ENCODE measurements around the gene C16orf96.

DNA sequence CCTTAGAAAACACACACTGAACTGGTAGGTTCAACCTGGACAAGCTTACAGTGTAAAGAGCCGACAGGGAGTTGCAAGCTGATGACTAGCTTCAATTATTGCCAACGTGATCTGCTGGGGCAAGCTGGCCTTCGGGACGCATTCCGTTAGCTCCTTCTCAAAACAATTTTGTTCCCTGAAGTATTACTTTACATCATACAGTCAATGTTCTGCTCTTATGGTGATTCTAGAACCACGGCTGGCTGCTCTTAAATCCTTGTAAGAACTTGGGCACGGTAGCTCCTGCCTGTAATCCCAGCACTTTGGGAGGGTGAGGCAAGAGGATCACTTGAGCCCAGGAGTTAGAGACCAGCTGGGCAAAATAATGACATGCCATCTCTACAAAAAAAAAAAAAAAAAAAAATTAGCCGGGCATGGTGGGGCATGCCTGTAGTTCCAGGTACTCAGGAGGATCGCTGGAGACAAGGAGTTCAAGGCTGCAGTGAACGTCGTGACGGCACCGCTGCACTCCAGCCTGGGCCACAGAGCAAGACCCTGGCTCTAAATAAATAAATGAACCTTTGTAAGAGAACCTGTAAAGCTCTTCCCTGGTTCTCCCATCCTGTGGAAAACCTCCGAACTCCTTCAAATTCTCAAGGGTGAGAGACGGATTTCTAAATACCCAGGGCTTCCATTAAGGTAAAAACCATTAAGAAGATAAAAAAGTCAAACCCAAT lies 19.6 kb upstream of the C16orf96 start:
- TF ChIP-seq ZFP1 (CRISPR knock-in tag; IDR thresholded peaks at IDR 0.05): no peak
- TF ChIP-seq TP53 (CRISPR knock-in tag; conservative IDR thresholded peaks at IDR 0.05): no peak
- no peak for TF ChIP-seq MEIS2 (CRISPR knock-in tag; IDR thresholded peaks at IDR 0.05)
- TF ChIP-seq, protein P1, sequence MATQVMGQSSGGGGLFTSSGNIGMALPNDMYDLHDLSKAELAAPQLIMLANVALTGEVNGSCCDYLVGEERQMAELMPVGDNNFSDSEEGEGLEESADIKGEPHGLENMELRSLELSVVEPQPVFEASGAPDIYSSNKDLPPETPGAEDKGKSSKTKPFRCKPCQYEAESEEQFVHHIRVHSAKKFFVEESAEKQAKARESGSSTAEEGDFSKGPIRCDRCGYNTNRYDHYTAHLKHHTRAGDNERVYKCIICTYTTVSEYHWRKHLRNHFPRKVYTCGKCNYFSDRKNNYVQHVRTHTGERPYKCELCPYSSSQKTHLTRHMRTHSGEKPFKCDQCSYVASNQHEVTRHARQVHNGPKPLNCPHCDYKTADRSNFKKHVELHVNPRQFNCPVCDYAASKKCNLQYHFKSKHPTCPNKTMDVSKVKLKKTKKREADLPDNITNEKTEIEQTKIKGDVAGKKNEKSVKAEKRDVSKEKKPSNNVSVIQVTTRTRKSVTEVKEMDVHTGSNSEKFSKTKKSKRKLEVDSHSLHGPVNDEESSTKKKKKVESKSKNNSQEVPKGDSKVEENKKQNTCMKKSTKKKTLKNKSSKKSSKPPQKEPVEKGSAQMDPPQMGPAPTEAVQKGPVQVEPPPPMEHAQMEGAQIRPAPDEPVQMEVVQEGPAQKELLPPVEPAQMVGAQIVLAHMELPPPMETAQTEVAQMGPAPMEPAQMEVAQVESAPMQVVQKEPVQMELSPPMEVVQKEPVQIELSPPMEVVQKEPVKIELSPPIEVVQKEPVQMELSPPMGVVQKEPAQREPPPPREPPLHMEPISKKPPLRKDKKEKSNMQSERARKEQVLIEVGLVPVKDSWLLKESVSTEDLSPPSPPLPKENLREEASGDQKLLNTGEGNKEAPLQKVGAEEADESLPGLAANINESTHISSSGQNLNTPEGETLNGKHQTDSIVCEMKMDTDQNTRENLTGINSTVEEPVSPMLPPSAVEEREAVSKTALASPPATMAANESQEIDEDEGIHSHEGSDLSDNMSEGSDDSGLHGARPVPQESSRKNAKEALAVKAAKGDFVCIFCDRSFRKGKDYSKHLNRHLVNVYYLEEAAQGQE (IDR thresholded peaks at IDR 0.05; ENCODE audit: borderline replicate concordance in 1 of 2, low read depth in 1 of 2, low read length in 2 of 2): no peak
- TF ChIP-seq EP300 (IDR thresholded peaks at IDR 0.05; ENCODE audit: low read depth in 2 of 2, low read length in 2 of 2): no peak
- no peak for TF ChIP-seq EP300 (CRISPR knock-in tag; IDR thresholded peaks at IDR 0.05; ENCODE audit: borderline replicate concordance)
- TF ChIP-seq, protein P2, sequence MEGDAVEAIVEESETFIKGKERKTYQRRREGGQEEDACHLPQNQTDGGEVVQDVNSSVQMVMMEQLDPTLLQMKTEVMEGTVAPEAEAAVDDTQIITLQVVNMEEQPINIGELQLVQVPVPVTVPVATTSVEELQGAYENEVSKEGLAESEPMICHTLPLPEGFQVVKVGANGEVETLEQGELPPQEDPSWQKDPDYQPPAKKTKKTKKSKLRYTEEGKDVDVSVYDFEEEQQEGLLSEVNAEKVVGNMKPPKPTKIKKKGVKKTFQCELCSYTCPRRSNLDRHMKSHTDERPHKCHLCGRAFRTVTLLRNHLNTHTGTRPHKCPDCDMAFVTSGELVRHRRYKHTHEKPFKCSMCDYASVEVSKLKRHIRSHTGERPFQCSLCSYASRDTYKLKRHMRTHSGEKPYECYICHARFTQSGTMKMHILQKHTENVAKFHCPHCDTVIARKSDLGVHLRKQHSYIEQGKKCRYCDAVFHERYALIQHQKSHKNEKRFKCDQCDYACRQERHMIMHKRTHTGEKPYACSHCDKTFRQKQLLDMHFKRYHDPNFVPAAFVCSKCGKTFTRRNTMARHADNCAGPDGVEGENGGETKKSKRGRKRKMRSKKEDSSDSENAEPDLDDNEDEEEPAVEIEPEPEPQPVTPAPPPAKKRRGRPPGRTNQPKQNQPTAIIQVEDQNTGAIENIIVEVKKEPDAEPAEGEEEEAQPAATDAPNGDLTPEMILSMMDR (CRISPR knock-in tag; IDR thresholded peaks at IDR 0.05): no peak
- no peak for TF ChIP-seq ZNF768 (CRISPR knock-in tag; IDR thresholded peaks at IDR 0.05)
- TF ChIP-seq ZNF850 (CRISPR knock-in tag; conservative IDR thresholded peaks at IDR 0.05): no peak
- no peak for TF ChIP-seq ZNF564 (CRISPR knock-in tag; IDR thresholded peaks at IDR 0.05)
- no peak for TF ChIP-seq ZNF432 (CRISPR knock-in tag; IDR thresholded peaks at IDR 0.05; ENCODE audit: borderline replicate concordance)
- no peak for TF ChIP-seq ZNF775 (CRISPR knock-in tag; IDR thresholded peaks at IDR 0.05; ENCODE audit: borderline replicate concordance)
- TF ChIP-seq, protein P3, sequence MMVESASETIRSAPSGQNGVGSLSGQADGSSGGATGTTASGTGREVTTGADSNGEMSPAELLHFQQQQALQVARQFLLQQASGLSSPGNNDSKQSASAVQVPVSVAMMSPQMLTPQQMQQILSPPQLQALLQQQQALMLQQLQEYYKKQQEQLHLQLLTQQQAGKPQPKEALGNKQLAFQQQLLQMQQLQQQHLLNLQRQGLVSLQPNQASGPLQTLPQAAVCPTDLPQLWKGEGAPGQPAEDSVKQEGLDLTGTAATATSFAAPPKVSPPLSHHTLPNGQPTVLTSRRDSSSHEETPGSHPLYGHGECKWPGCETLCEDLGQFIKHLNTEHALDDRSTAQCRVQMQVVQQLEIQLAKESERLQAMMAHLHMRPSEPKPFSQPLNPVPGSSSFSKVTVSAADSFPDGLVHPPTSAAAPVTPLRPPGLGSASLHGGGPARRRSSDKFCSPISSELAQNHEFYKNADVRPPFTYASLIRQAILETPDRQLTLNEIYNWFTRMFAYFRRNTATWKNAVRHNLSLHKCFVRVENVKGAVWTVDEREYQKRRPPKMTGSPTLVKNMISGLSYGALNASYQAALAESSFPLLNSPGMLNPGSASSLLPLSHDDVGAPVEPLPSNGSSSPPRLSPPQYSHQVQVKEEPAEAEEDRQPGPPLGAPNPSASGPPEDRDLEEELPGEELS (CRISPR knock-in tag; IDR thresholded peaks at IDR 0.05): no peak
- TF ChIP-seq, protein P4, sequence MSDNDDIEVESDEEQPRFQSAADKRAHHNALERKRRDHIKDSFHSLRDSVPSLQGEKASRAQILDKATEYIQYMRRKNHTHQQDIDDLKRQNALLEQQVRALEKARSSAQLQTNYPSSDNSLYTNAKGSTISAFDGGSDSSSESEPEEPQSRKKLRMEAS (IDR thresholded peaks at IDR 0.05): no peak
- TF ChIP-seq POLR2AphosphoS5 (IDR thresholded peaks at IDR 0.05; ENCODE audit: low read depth, low read length): no peak

Measured in HepG2 (cell line).